Right renal cortex interstitium (tissue), 3 donors: ENCODE results near the gene SCAF4. TPM values are rescaled to one million over a fixed set of nuclear protein-coding genes. Genes with fewer than 3 reads are reported as not detected.
"Not testable (repeated sequence)": the region's sequence is repeated elsewhere in the genome, so short reads cannot be mapped to it uniquely, and the experiment has no call there.

ENCODE experiments used
- DNase-seq, 3 donors: peaks; one replicate each; pipeline ENCODE4 v3.0.0-alpha.2; 2013; ENCODE audit warnings: low read depth in 3 of 3, low spot score in 2 of 3
- polyA plus RNA-seq, 3 donors: library from polyadenylated mRNA; unstranded; fragments of 120-200 nt; gene quantifications; one replicate each; pipeline ENCODE4 v1.2.1, GENCODE V29; 2013; ENCODE audit not compliant: insufficient read length in 3 of 3

SCAF4 gene
- polyA plus RNA-seq, 3 donors, result 31.9 to 37.5 (median 33.2) TPM

GRCh38 chr21:31651491-31651890 is 80.4 kb downstream of the SCAF4 start:
- not testable (repeated sequence) for DNase-seq

- DNase-seq, result no peak
Observed at GRCh38 chr21:31650930-31651329, 81.0 kb downstream of the SCAF4 start.

- no peak for DNase-seq
Observed at GRCh38 chr21:31647650-31648049, 84.3 kb downstream of the SCAF4 start.

GRCh38 chr21:31644643-31645042 is 87.3 kb downstream of the SCAF4 start:
- no peak for DNase-seq

GRCh38 chr21:31641416-31641922 is 90.4 kb downstream of the SCAF4 start:
- no peak for DNase-seq

GRCh38 chr21:31636874-31637273 is 95.0 kb downstream of the SCAF4 start:
- DNase-seq, result no peak

GRCh38 chr21:31634993-31635392 is 96.9 kb downstream of the SCAF4 start:
- DNase-seq, result no peak

GRCh38 chr21:31631881-31632280 is 100.0 kb downstream of the SCAF4 start:
- DNase-seq, result not testable (repeated sequence)

GRCh38 chr21:31629972-31630711 is 101.8 kb downstream of the SCAF4 start:
- DNase-seq, result no peak

- no peak for DNase-seq
Observed at GRCh38 chr21:31624961-31625491, 106.9 kb downstream of the SCAF4 start.

GRCh38 chr21:31624181-31624580 is 107.7 kb downstream of the SCAF4 start:
- DNase-seq, result no peak

GRCh38 chr21:31623664-31624063 is 108.3 kb downstream of the SCAF4 start:
- DNase-seq, result no peak

GRCh38 chr21:31622397-31622796 is 109.5 kb downstream of the SCAF4 start:
- DNase-seq, result no peak

Other genes starting within 250 kb of the SCAF4 start
- 100 to 1,000 TPM; 298 to 304 (median 298) TPM for gene SOD1, start 72.4 kb downstream of the SCAF4 start, polyA plus RNA-seq
- 10 to 100 TPM; 14.5 to 16.1 (median 15.1) TPM for gene HUNK, start 140.9 kb upstream of the SCAF4 start, polyA plus RNA-seq